GM20431 (cell line): Measurements from ENCODE around the gene PLXNA3.
"Not testable (repeated sequence)": the region's sequence is repeated elsewhere in the genome, so short reads cannot be mapped to it uniquely, and the experiment has no call there.

ENCODE experiments used
- in situ Hi-C: fragments of 300-500 bp; cut with MseI, MboI; formaldehyde crosslinking; loops from one replicate; pipeline ENCODE4 v1.15.0; 2020; ENCODE audit warnings: low sequenced_read_pairs; ENCODE audit not compliant: unreplicated experiment

PLXNA3 gene

GRCh38 chrX:154490021-154490413 is 31.9 kb downstream of the PLXNA3 start:
- in situ Hi-C loops, result no loop called here

- in situ Hi-C loops, result no loop called here
Measured at GRCh38 chrX:154490414-154491083, 32.5 kb downstream of the PLXNA3 start, which contains the start of gene SLC10A3. Gene SLC10A3 (minus strand): TSS chrX:154490629. CDS start chrX:154488940, 1,689 bp downstream.

GRCh38 chrX:154494715-154495114 is 36.6 kb downstream of the PLXNA3 start:
- in situ Hi-C loops, result no loop called here

GRCh38 chrX:154495472-154495922 is 37.4 kb downstream of the PLXNA3 start:
- in situ Hi-C loops, result no loop called here

GRCh38 chrX:154496591-154497137 is 38.6 kb downstream of the PLXNA3 start:
- in situ Hi-C loops, result not testable (repeated sequence)

- in situ Hi-C loops, result not testable (repeated sequence)
Measured at GRCh38 chrX:154501423-154501822, 43.3 kb downstream of the PLXNA3 start.

- in situ Hi-C loops, result no loop called here
Measured at GRCh38 chrX:154502098-154502497, 44.0 kb downstream of the PLXNA3 start.

- in situ Hi-C loops, result no loop called here
Measured at GRCh38 chrX:154502989-154503388, 44.9 kb downstream of the PLXNA3 start.

GRCh38 chrX:154505734-154506133 is 47.7 kb downstream of the PLXNA3 start:
- in situ Hi-C loops, result no loop called here

GRCh38 chrX:154506483-154507332 is 48.6 kb downstream of the PLXNA3 start:
- in situ Hi-C loops, result no loop called here

- in situ Hi-C loops, result no loop called here
Measured at GRCh38 chrX:154507673-154508383, 49.7 kb downstream of the PLXNA3 start.

- in situ Hi-C loops, result no loop called here
Measured at GRCh38 chrX:154508384-154508745, 50.3 kb downstream of the PLXNA3 start.

GRCh38 chrX:154509455-154509854 is 51.4 kb downstream of the PLXNA3 start:
- in situ Hi-C loops, result no loop called here

GRCh38 chrX:154511761-154512160 is 53.7 kb downstream of the PLXNA3 start:
- in situ Hi-C loops, result no loop called here

- in situ Hi-C loops, result no loop called here
Measured at GRCh38 chrX:154512879-154513553, 54.9 kb downstream of the PLXNA3 start.

- in situ Hi-C loops, result no loop called here
Measured at GRCh38 chrX:154513716-154514115, 55.6 kb downstream of the PLXNA3 start.

- in situ Hi-C loops, result no loop called here
Measured at GRCh38 chrX:154515090-154515965, 57.2 kb downstream of the PLXNA3 start.

- in situ Hi-C loops, result no loop called here
Measured at GRCh38 chrX:154515966-154516655, 58.0 kb downstream of the PLXNA3 start, which contains the start of gene FAM3A. Gene FAM3A (minus strand): TSS chrX:154516232. CDS start chrX:154515772, 460 bp downstream.
